ENCODE data around the gene MCL1. TPM values are rescaled to one million over a fixed set of nuclear protein-coding genes. Genes with fewer than 3 reads are reported as not detected.
"Not testable (repeated sequence)": the region's sequence is repeated elsewhere in the genome, so short reads cannot be mapped to it uniquely, and the experiment has no call there.

Gene MCL1
- total and polyA plus RNA-seq, 2 donors (not counting 1 experiment from before 2014, with no cell fraction given): 108 to 233 TPM

- peaks cover 26% of the 10 kb centered on the region for H3K36me3 ChIP-seq (ENCODE audit: control insufficient read depth, insufficient read depth, low read length)
- no peak for TF ChIP-seq EZH2 (IDR thresholded peaks at IDR 0.05; ENCODE audit: low read length, missing control alignments)
- TF ChIP-seq CTCF (conservative IDR thresholded peaks at IDR 0.05 in 1 of 2, IDR thresholded peaks at IDR 0.05 in 1 of 2; ENCODE audit: low read depth in 1 of 2, low read length in 2 of 2): no peak
- peaks cover 21% of the 10 kb centered on the region for H4K20me1 ChIP-seq (ENCODE audit: control insufficient read depth, extremely low read depth, insufficient read depth, low read length)
- no peak for DNase-seq (ENCODE audit: low read depth in 2 of 2)
- H3K4me1 ChIP-seq (ENCODE audit: control insufficient read depth, extremely low read depth, insufficient read depth, low read length): peaks cover 12% of the 10 kb centered on the region
- H3K79me2 ChIP-seq (ENCODE audit: control insufficient read depth, insufficient read depth, low read length): peaks cover 78% of the 10 kb centered on the region
- peak overlapping the region; percentile 72 for H3K4me2 ChIP-seq (ENCODE audit: extremely low read depth, insufficient read depth, low read length)
- no peak overlapping the region for H2AFZ ChIP-seq (ENCODE audit: low read length)
- H3K9ac ChIP-seq (ENCODE audit: insufficient read depth, low read length): no peak overlapping the region
- H3K27me3 ChIP-seq (ENCODE audit: control insufficient read depth, insufficient read depth, low read length): no peaks in the 10 kb centered on the region
- H3K27ac ChIP-seq (ENCODE audit: insufficient read depth, low read length): peak overlapping the region; percentile 57
- H3K4me3 ChIP-seq (replicated peaks in 1 of 4; ENCODE audit: control extremely low read depth in 1 of 4, insufficient read depth in 1 of 4, low read depth in 3 of 4, low read length in 4 of 4): peak overlapping the region; percentile 90 to 100 (median 94)
- no peaks in the 10 kb centered on the region for H3K9me3 ChIP-seq (ENCODE audit: control insufficient read depth, insufficient read depth, low read depth, low read length)
Observed at GRCh38 chr1:150575072-150575489, 4.3 kb downstream of the MCL1 start.

- no peak overlapping the region for H2AFZ ChIP-seq (ENCODE audit: low read length)
- peak overlapping the region; percentile 57 for H3K27ac ChIP-seq (ENCODE audit: insufficient read depth, low read length)
- H3K4me3 ChIP-seq (replicated peaks in 1 of 4; ENCODE audit: control extremely low read depth in 1 of 4, insufficient read depth in 1 of 4, low read depth in 3 of 4, low read length in 4 of 4): peak overlapping the region; percentile 90 to 100 (median 94)
- no peaks in the 10 kb centered on the region for H3K27me3 ChIP-seq (ENCODE audit: control insufficient read depth, insufficient read depth, low read length)
- H3K4me2 ChIP-seq (ENCODE audit: extremely low read depth, insufficient read depth, low read length): peak overlapping the region; percentile 72
- H4K20me1 ChIP-seq (ENCODE audit: control insufficient read depth, extremely low read depth, insufficient read depth, low read length): peaks cover 21% of the 10 kb centered on the region
- H3K4me1 ChIP-seq (ENCODE audit: control insufficient read depth, extremely low read depth, insufficient read depth, low read length): peaks cover 15% of the 10 kb centered on the region
- H3K79me2 ChIP-seq (ENCODE audit: control insufficient read depth, insufficient read depth, low read length): peaks cover 78% of the 10 kb centered on the region
- TF ChIP-seq CTCF (conservative IDR thresholded peaks at IDR 0.05 in 1 of 2, IDR thresholded peaks at IDR 0.05 in 1 of 2; ENCODE audit: low read depth in 1 of 2, low read length in 2 of 2): no peak
- no peak for TF ChIP-seq EZH2 (IDR thresholded peaks at IDR 0.05; ENCODE audit: low read length, missing control alignments)
- no peak overlapping the region for H3K9ac ChIP-seq (ENCODE audit: insufficient read depth, low read length)
- H3K9me3 ChIP-seq (ENCODE audit: control insufficient read depth, insufficient read depth, low read depth, low read length): no peaks in the 10 kb centered on the region
- peaks cover 26% of the 10 kb centered on the region for H3K36me3 ChIP-seq (ENCODE audit: control insufficient read depth, insufficient read depth, low read length)
- no peak for DNase-seq (ENCODE audit: low read depth in 2 of 2)
Observed at GRCh38 chr1:150574260-150575071, 4.9 kb downstream of the MCL1 start.

GRCh38 chr1:150573648-150574071 is 5.8 kb downstream of the MCL1 start:
- not testable (repeated sequence) for H3K9me3 ChIP-seq (ENCODE audit: control insufficient read depth, insufficient read depth, low read depth, low read length); H2AFZ ChIP-seq (ENCODE audit: low read length); H3K9ac ChIP-seq (ENCODE audit: insufficient read depth, low read length); H3K27me3 ChIP-seq (ENCODE audit: control insufficient read depth, insufficient read depth, low read length); DNase-seq (ENCODE audit: low read depth in 2 of 2)
- Histone ChIP-seq H3K36me3 (ENCODE audit: control insufficient read depth, insufficient read depth, low read length) (peaks cover 25% of the 10 kb centered on the region), H3K4me1 (ENCODE audit: control insufficient read depth, extremely low read depth, insufficient read depth, low read length) (peaks cover 19% of the 10 kb centered on the region), H4K20me1 (ENCODE audit: control insufficient read depth, extremely low read depth, insufficient read depth, low read length) (peaks cover 21% of the 10 kb centered on the region), H3K27ac (ENCODE audit: insufficient read depth, low read length) (peak overlapping the region; percentile 2), H3K4me2 (ENCODE audit: extremely low read depth, insufficient read depth, low read length) (peak overlapping the region; percentile 41), H3K4me3 (replicated peaks in 1 of 4; ENCODE audit: control extremely low read depth in 1 of 4, insufficient read depth in 1 of 4, low read depth in 3 of 4, low read length in 4 of 4) (peak overlapping the region in 2 of 4 experiments; percentile 8 to 23), H3K79me2 (ENCODE audit: control insufficient read depth, insufficient read depth, low read length) (peaks cover 71% of the 10 kb centered on the region)
